ENCODE measurements around the gene NMRAL1.

DNA sequence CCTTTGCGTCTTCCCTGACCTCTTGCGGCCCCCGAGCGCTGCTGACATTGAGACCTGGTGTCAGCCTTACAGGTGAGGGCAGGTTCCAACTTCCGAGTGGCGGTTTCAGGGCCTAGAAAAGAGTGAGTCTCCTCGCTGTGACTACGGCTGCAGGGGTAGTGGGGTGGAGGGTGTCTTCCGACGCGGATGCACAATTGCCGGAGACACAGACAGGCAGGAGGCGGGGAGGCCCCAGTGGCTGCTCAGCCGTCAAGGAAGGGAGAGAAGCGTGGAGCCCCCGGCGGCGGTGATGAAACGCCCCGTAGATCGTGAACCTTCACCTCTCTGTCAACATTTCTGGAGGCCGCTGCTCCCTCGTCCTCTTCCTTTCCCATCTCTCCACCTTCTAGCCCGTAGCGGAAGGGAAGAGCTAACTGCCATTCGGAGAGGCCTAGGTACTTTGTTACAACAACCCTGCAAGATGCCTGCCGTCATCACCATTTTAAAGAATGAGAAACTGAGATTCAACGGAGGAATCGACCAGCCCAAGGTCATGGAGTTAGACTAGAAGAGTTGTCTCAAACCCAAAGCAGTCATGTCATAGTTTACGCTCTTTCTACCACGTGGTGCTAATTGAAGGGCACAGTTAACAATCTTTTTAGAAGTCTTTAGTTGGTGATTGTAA is 48.3 kb downstream of the NMRAL1 start:
- TF ChIP-seq, protein P1, sequence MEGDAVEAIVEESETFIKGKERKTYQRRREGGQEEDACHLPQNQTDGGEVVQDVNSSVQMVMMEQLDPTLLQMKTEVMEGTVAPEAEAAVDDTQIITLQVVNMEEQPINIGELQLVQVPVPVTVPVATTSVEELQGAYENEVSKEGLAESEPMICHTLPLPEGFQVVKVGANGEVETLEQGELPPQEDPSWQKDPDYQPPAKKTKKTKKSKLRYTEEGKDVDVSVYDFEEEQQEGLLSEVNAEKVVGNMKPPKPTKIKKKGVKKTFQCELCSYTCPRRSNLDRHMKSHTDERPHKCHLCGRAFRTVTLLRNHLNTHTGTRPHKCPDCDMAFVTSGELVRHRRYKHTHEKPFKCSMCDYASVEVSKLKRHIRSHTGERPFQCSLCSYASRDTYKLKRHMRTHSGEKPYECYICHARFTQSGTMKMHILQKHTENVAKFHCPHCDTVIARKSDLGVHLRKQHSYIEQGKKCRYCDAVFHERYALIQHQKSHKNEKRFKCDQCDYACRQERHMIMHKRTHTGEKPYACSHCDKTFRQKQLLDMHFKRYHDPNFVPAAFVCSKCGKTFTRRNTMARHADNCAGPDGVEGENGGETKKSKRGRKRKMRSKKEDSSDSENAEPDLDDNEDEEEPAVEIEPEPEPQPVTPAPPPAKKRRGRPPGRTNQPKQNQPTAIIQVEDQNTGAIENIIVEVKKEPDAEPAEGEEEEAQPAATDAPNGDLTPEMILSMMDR (IDR thresholded peaks at IDR 0.05) = no peak
- TF ChIP-seq POLR2A (IDR thresholded peaks at IDR 0.05) = no peak

All from uterus (tissue), 2 donors.